Fibroblast of upper back skin (primary cell): ENCODE results near the gene ANXA11.
A peak's percentile ranks its signal among the peaks of the same experiment; 100 is the strongest.

Experiments
- DNase-seq: peaks from one replicate; pipeline ENCODE4 v3.0.0-alpha.2; 2013

The ANXA11 gene

GRCh38 chr10:80187465-80188409 is 17.6 kb downstream of the ANXA11 start:
- no peak for DNase-seq

DNA sequence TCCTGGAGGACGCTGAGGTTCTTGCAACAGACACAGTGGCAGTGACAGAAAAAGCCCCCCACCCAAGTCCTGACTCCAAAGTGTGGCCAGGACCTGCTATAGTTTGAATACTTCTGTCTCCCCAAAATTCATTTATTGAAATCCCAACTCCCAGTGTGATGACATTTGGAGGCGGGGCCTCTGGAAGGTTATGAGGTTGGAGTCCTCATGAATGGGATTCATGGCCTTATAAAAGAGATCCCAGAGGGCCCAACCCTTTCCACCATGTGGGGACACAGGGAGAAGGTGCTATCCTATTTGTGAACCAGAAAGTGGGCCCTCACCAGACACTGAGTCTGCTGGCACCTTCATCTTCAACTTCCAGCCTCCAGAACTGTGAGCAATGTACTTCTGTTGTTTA is 18.3 kb downstream of the ANXA11 start:
- DNase-seq: no peak

DNA sequence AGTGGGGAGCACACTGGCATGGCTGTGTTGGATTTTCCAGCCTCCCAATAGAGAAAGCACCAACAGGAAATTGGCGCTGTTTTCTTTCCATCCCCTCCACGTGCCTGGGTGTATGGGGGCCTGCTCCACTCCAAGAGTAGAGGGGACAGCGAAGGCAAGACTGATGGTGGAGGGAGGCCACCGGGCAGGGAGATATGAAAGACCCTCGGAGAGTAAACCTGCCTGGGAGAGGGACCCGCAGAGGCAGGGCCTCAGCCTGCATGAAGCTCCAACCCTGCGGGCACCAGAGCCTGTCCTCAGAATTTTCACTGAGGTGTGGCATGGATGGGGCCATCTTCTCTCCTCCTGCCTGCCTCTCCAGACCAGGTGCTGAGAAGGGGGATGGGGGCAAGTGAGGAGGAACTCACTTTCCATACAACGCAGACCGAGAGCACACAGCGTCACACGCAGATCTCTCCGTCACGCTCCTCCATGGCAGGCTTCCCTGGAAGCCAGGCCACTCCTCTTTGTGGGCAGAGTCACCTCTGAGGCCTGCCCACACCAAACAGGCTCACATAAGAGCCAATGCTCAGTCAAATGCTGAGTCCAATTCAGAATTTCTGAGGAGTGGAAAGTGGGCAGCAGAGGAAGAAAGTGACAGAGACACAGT is 18.8 kb downstream of the ANXA11 start:
- no peak for DNase-seq

- DNase-seq: peak; percentile 42
Observed at GRCh38 chr10:80185578-80186299, 19.6 kb downstream of the ANXA11 start.

- DNase-seq: no peak
Observed at GRCh38 chr10:80184291-80184690, 21.0 kb downstream of the ANXA11 start.

GRCh38 chr10:80183436-80183835 is 21.9 kb downstream of the ANXA11 start:
- DNase-seq: no peak

- DNase-seq: no peak
Observed at GRCh38 chr10:80182986-80183385, 22.4 kb downstream of the ANXA11 start.

GRCh38 chr10:80177781-80178636 is 27.3 kb downstream of the ANXA11 start:
- peak; percentile 27 for DNase-seq

DNA sequence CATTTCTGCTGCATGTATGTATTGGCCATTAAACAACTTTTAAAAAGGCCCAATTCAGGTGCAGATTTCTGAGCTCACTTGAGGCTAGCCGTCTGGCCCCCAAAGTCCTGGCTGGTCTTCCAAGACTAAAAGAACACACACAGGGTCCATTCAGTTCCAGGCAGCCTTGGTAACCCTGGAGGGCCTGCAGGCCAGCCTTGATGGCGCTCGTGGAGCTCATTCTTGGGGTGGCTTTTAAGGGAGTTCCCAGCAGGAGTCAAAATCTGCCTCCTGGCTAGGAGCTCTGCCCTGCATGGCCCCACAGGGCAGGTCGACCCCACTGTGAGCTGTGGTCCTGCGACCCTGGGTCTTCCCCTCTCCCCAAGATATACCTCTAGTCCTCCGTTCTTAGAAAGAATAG is 28.8 kb downstream of the ANXA11 start:
- no peak for DNase-seq

- DNase-seq: no peak
Observed at GRCh38 chr10:80174641-80175395, 30.5 kb downstream of the ANXA11 start.

DNA sequence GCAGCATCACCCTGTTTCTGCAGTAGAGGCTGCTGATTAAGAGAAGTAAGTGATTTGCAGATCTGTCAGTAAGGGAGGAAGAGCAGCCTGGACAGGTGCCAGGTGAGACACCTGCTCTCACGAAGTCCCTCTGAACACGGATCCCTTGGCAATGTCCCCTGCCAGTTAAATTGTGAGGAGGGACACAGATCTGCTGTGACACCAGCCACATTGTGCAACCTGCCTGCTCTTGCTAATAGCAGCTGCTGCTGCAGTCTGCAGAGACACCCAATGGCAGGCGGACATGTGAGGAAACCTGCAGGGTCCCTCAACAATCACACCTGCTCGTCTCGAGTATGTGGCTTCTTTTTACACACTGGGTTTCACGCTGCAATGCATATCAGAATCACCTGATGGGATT is 31.9 kb downstream of the ANXA11 start:
- no peak for DNase-seq

GRCh38 chr10:80172896-80173295 is 32.4 kb downstream of the ANXA11 start:
- DNase-seq: no peak

DNA sequence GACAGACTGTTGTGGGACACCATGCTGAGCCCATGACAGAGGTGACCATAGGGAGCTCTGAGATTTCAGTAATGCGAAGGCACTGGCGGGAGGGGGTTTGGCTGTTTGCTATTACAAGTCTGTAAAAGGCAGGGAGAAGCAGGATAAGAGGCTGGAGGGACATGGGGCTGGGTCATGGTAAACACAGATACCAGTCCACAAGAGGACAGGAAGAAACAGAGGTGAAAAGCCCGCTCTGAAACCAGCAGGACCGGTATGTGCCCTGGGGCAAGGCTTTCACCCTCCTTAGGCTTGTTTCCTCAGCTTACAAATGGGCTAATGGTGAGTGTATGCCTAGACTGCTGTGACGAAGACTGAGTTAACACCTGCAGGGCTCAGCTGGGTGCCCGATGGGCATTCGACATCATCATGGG is 34.1 kb downstream of the ANXA11 start:
- DNase-seq: no peak

GRCh38 chr10:80170641-80171040 is 34.7 kb downstream of the ANXA11 start:
- no peak for DNase-seq

DNA sequence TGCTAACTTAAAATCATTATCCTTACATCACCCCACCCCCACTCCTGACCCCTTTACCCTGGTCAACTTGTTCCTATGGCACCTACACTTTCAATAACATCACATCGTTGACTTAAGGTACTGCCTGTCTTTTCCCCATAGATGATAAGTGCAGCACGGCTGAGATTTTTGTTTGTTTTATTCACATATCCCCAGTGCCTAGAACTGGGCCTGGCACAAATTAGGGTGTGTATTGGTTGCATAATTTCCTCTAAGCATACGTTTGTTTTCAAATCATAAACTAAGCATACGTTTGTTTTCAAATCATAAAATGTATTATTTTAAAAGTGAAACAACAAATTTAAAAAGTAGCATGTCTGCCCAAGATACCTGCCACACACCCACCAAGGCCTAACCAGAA is 35.3 kb downstream of the ANXA11 start:
- DNase-seq: no peak

- no peak for DNase-seq
Observed at GRCh38 chr10:80168679-80169380, 36.5 kb downstream of the ANXA11 start.

- DNase-seq: no peak
Observed at GRCh38 chr10:80168162-80168511, 37.2 kb downstream of the ANXA11 start.

DNA sequence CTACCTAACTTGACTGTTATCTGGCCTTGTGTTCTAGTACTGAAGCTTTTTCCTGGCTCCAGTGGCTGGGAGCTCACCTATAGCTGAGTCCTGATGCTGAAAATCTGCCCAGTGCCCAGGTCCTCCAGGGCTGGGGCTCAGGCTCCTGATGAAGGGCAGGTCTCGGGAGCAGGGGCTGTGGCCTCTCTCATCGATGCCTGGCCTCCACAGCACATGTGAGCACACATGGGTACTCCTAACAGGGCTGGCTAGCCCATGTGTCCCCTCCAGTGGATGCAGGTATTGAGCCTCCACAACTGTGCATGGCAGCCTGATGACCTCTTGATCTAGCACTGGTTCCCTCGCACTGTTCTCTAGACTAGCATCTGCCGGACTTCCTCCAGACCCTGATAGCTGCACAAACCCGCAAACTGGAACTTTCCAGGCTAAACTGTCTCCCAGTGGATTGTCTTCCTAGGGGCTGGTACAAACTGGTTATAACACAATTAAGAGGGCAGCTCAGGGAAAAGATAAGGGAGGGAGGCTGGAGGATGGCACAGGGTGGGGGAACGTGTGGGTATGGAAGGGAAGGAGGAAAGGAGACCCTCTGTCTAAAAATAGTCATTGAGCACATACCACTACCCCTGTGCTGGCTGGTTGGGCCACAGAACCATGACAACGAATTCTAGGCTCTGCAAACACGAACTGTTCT is 37.7 kb downstream of the ANXA11 start:
- no peak for DNase-seq

DNA sequence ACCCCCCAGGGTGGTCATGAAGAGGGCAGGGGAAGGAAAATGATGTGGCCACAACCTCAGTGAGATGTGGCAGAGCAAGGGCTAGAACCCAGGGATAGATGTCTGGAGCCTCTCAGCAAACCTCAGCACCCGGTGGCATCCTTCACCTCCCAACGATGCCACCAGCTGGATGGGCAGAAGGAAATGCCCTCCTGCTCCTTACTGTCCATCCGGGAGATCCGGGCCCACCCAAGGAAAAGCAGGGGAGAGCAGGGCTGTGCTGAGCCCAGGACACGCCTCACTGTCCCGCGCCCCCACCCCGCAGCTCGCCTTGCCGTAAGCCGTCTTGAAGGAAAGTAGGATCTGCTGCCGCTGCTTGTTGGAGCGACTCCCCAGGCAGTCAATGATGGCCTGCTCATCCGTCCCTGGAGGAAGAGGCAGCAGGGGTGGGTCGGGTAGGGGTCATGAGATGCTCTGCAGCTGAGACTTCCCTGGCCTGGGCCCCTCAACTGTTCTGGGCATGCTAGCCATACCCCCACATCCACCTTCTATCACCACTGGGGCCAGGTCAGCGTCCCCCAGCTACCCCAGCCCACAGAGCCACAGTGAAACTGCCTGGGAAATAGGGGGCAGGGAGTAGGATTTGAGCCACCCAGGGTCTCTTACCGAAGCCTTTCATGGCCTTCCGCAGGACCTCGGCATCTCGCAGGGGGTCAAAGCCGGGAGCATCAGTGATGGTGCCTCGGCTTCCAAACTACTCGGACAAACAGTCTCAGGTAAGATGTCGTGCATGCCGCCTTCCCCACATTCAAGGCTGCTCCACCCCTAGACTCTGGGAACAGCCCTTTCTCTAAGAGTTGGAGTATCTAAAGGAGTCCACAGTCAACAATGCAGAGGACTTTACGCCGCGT is 38.5 kb downstream of the ANXA11 start:
- DNase-seq: no peak

GRCh38 chr10:80165173-80165572 is 40.2 kb downstream of the ANXA11 start:
- no peak for DNase-seq
